HepG2 (cell line): ENCODE results near the gene HYDIN. TPM values are rescaled to one million over a fixed set of nuclear protein-coding genes. Genes with fewer than 3 reads are reported as not detected.
"Not testable (repeated sequence)": the region's sequence is repeated elsewhere in the genome, so short reads cannot be mapped to it uniquely, and the experiment has no call there.

Experiments
- ATAC-seq: fragments of 200-7000 bp; cut with Tn5 transposase; 3 replicates; pipeline ENCODE4 v1.9.1; 2020; ENCODE audit warnings: mild to moderate bottlenecking, moderate library complexity
- BruUV-seq: library from RNA; stranded (reverse); fragments of 400-500 nt; replicated peaks from 2 replicates; lab custom pipeline; 2021; lab: Mats Ljungman, UMichigan
- CTCF ChIA-PET: fragments of 300-600 bp; formaldehyde crosslinking; extraction: SDS; loops from one replicate; lab custom pipeline; 2021; ENCODE audit warnings: low total read pairs, inconsistent platforms, low intra/inter-chr PET ratio; lab: Yijun Ruan, JAX
- POLR2A ChIA-PET: fragments of 350-600 bp; sonication (Branson Sonifier 250); formaldehyde crosslinking; loops from one replicate; lab custom pipeline; 2020; ENCODE audit warnings: antibody characterized with exemption, inconsistent platforms; lab: Yijun Ruan, JAX
- DNase-seq: peaks from one replicate; pipeline ENCODE4 v3.0.0-alpha.2; 2015; ENCODE audit warnings: low spot score
- FAIRE-seq: peaks from 3 replicates; lab custom pipeline; 2011; peaks lifted over from hg19 to GRCh38; lab: Jason Lieb, UNC
- H2AFZ ChIP-seq: one replicate; pipeline ENCODE4 v1.6.1; 2011; ENCODE audit warnings: low read length, inconsistent platforms
- H3K27ac ChIP-seq: fragments of 300-600 bp; 3 replicates; pipeline ENCODE4 v1.8.0; 2011; ENCODE audit warnings: mixed run types, mild to moderate bottlenecking, mixed read lengths, low read length, inconsistent platforms; ENCODE audit not compliant: insufficient read depth; ENCODE audit errors: extremely low read length
- H3K27me3 ChIP-seq, 2 experiments: fragments of 200-600 bp in 1 of 2; 2 replicates in 1 of 2; 3 replicates in 1 of 2; pipeline versions ENCODE4 v1.6.0 to v1.8.0; 2011; ENCODE audit warnings: low read length in 2 of 2, mild to moderate bottlenecking in 2 of 2, moderate library complexity in 2 of 2, inconsistent platforms in 1 of 2; ENCODE audit not compliant: insufficient read depth in 2 of 2, control insufficient read depth in 1 of 2
- H3K36me3 ChIP-seq, 2 experiments: fragments of 200-600 bp in 1 of 2; replicated peaks in 1 of 2; 2 replicates in 1 of 2; 3 replicates in 1 of 2; pipeline versions ENCODE4 v1.5.1 to v1.8.0; 2011; ENCODE audit warnings: low read length in 2 of 2, inconsistent platforms in 1 of 2; ENCODE audit not compliant: insufficient read depth in 2 of 2, control insufficient read depth in 1 of 2
- H3K4me1 ChIP-seq: 2 replicates; pipeline ENCODE4 v1.5.1; 2012; ENCODE audit warnings: low read length, inconsistent platforms; ENCODE audit not compliant: insufficient read depth
- H3K4me2 ChIP-seq: 2 replicates; pipeline ENCODE4 v1.6.0; 2011; ENCODE audit warnings: low read depth, low read length, inconsistent platforms
- H3K4me3 ChIP-seq, 3 experiments: fragments of 200-600 bp in 1 of 3; sonication (generic), shearing (Covaris generic) in 1 of 3; replicated peaks in 1 of 3; 2 replicates each; pipeline ENCODE4 v1.5.1; 2011 to 2016; ENCODE audit warnings: low read length in 3 of 3, inconsistent platforms in 2 of 3, low read depth in 2 of 3, mild to moderate bottlenecking in 2 of 3, control low read depth in 1 of 3, mixed read lengths in 1 of 3; ENCODE audit not compliant: insufficient read depth in 1 of 3
- H3K79me2 ChIP-seq: one replicate; pipeline ENCODE4 v1.6.1; 2011; ENCODE audit warnings: low read length, inconsistent platforms; ENCODE audit not compliant: insufficient read depth
- H3K9ac ChIP-seq: 2 replicates; pipeline ENCODE4 v1.6.0; 2011; ENCODE audit warnings: mild to moderate bottlenecking, low read depth, low read length, inconsistent platforms; ENCODE audit not compliant: insufficient read depth
- H3K9me3 ChIP-seq: 2 replicates; pipeline ENCODE4 v1.5.1; 2012; ENCODE audit warnings: mild to moderate bottlenecking, low read length
- H4K20me1 ChIP-seq: 2 replicates; pipeline ENCODE4 v1.6.0; 2011; ENCODE audit warnings: inconsistent platforms, mild to moderate bottlenecking, low read length, moderate library complexity; ENCODE audit not compliant: insufficient read depth
- WGBS: methylation state at CpG from one replicate; pipeline ENCODE4 v1.1.6; 2017; ENCODE audit warnings: low lambda C conversion rate; 5-methylcytosine and 5-hydroxymethylcytosine counted together
- in situ Hi-C: cut with HindIII; loops from 2 replicates; pipeline ENCODE4 v1.10.0; 2017; ENCODE audit warnings: low pct_unique_long_range_greater_than_20kb; ENCODE audit not compliant: extremely low pct_ligation_motif_present
- intact Hi-C: fragments of 100-400 bp; cut with micrococcal nuclease; formaldehyde crosslinking; loops from one replicate; pipeline ENCODE4 v1.10.0; 2022; ENCODE audit not compliant: unreplicated experiment
- polyA plus RNA-seq, 8 experiments: library from polyadenylated mRNA; depleted of rRNA in 3 of 8; stranded (reverse) in 7 of 8; unstranded in 1 of 8; fragments of >200 nt; fragmentation: Illumina TruSeq in 4 of 8; extraction: Trizol in 4 of 8; gene quantifications; 2 replicates each; pipeline versions ENCODE4 v1.2.1 to v1.2.3, GENCODE V29; 2011 to 2016; ENCODE audit warnings: low read depth in 4 of 8, missing spikeins in 1 of 8, mixed read lengths in 1 of 8; ENCODE audit not compliant: insufficient read depth in 1 of 8
- total RNA-seq, 5 experiments: library from RNA; depleted of rRNA; stranded (reverse); fragments of >200 nt; fragmentation: Illumina TruSeq; extraction: Trizol; gene quantifications; 2 replicates each; pipeline ENCODE4 v1.2.3, GENCODE V29; 2016; ENCODE audit warnings: low read depth in 1 of 5

HYDIN gene
- total and polyA plus RNA-seq, 2 of the 13 experiments (the other 11 are each of a cell fraction or from before 2014, with no cell fraction given), result not detected

DNA sequence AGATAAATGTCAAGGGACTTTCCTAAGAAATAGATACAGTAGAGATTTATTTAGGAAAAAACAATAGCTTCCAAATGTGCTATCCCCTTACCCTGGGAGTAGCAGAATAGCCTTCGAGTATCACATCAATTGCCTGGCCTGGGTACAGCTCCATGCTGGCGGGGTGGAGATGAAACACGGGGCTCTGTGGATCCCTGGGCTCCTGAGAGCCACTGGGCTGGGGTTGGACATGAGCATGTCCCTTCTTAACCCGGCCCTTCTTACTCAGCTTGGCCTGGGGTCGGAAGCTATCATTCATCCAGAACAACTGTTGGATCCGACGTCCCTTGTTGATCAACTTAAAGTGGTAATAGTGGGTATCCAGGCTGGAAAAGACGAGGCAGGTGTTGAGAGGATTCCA is 203.0 kb downstream of the HYDIN start:
- H3K27me3 ChIP-seq, POLR2A ChIA-PET, H4K20me1 ChIP-seq, BruUV-seq, intact Hi-C loops, H3K27ac ChIP-seq, ATAC-seq, in situ Hi-C loops, H3K9me3 ChIP-seq, FAIRE-seq, H3K9ac ChIP-seq, DNase-seq, CTCF ChIA-PET, H3K36me3 ChIP-seq, H3K4me3 ChIP-seq, H2AFZ ChIP-seq, H3K4me2 ChIP-seq, H3K4me1 ChIP-seq, H3K79me2 ChIP-seq: not testable (repeated sequence)
- WGBS, result no CpG with 5 or more reads among the region's 8 CpGs

GRCh38 chr16:71023851-71024439 is 206.6 kb downstream of the HYDIN start:
- POLR2A ChIA-PET, ATAC-seq, BruUV-seq, H3K27ac ChIP-seq, in situ Hi-C loops, DNase-seq, FAIRE-seq, H3K9ac ChIP-seq, H3K36me3 ChIP-seq, H3K9me3 ChIP-seq, H3K4me2 ChIP-seq, CTCF ChIA-PET, H3K79me2 ChIP-seq, H3K4me1 ChIP-seq, H2AFZ ChIP-seq, H4K20me1 ChIP-seq, H3K27me3 ChIP-seq, intact Hi-C loops, H3K4me3 ChIP-seq: not testable (repeated sequence)
- 9% methylated on average over 3 of the region's 3 CpGs for WGBS

DNA sequence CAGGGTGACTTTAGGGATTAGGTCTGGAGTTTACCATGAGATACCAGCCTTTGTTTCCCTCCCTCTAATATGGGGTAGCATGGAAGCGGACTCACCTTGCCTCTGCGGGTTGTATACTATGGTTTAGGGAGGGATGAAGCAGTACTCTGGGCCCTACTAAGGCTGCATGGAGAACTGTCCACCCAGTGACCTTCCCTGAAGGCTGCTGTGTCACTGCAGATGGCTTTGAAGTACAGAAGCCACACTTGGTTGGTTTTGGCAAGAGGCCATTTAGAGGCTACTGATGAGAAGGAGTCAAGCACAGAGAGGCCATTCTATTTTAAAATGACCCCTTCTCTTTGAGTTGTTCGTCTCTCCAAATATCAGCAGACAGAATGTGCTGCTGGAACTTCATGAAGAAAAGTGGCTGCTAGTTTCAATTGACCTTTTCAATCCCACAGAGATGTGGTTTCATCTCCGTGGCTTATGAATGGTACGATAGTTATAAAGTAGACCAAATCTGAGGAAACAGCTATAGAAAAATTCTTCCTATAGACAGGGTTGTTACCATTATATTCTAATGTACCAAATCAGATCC is 208.5 kb downstream of the HYDIN start:
- in situ Hi-C loops, H3K4me2 ChIP-seq, H3K9me3 ChIP-seq, H3K36me3 ChIP-seq, CTCF ChIA-PET, H3K27me3 ChIP-seq, H3K4me1 ChIP-seq, H3K9ac ChIP-seq, H2AFZ ChIP-seq, H3K79me2 ChIP-seq, H4K20me1 ChIP-seq, H3K4me3 ChIP-seq, H3K27ac ChIP-seq, ATAC-seq, POLR2A ChIA-PET, BruUV-seq, DNase-seq, intact Hi-C loops, FAIRE-seq: not testable (repeated sequence)
- 51% methylated on average over 3 of the region's 5 CpGs for WGBS

GRCh38 chr16:71019067-71019682 is 211.3 kb downstream of the HYDIN start:
- DNase-seq, H3K4me3 ChIP-seq, FAIRE-seq, BruUV-seq, H3K79me2 ChIP-seq, H2AFZ ChIP-seq, H3K4me1 ChIP-seq, H3K9me3 ChIP-seq, H4K20me1 ChIP-seq, H3K4me2 ChIP-seq, H3K9ac ChIP-seq, CTCF ChIA-PET, POLR2A ChIA-PET, H3K36me3 ChIP-seq, ATAC-seq, H3K27me3 ChIP-seq, intact Hi-C loops, H3K27ac ChIP-seq, in situ Hi-C loops: not testable (repeated sequence)
- 15% methylated on average over 6 of the region's 6 CpGs for WGBS
